Neural cell (in vitro differentiated cells): ENCODE measurements around the gene PDE1C.

Source experiments
- CTCF ChIP-seq: fragments of 450-650 bp; IDR thresholded peaks from 2 replicates; pipeline ENCODE4 v1.5.1; 2014; ENCODE audit warnings: antibody characterized with exemption, mild to moderate bottlenecking, moderate library complexity; ENCODE audit not compliant: poor library complexity, severe bottlenecking
- EZH2 ChIP-seq: fragments of 200-600, 300-800 bp; shearing (Covaris generic), sonication (generic); IDR thresholded peaks from 2 replicates; pipeline ENCODE4 v1.6.1; 2014; ENCODE audit warnings: antibody characterized with exemption, low read length, borderline replicate concordance, mild to moderate bottlenecking; ENCODE audit not compliant: insufficient read depth, poor library complexity, severe bottlenecking
- MXI1 ChIP-seq: fragments of 450-650 bp; conservative IDR thresholded peaks from 2 replicates; pipeline ENCODE4 v1.6.1; 2014; ENCODE audit warnings: antibody characterized with exemption, mild to moderate bottlenecking; ENCODE audit not compliant: poor library complexity, severe bottlenecking
- TAF1 ChIP-seq: IDR thresholded peaks from 2 replicates; pipeline ENCODE4 v1.6.1; 2012; ENCODE audit warnings: low read depth

GRCh38 chr7:32018845-32019578 is 51.2 kb downstream of the PDE1C start:
- TF ChIP-seq CTCF (no peak), EZH2 (no peak), TAF1 (no peak), MXI1 (no peak)
